SK-N-SH treated with all-trans-retinoic acid at 6 μM for 48 hours (cell line): ENCODE data around the gene SRRT.

Experiments
- ARNTL ChIP-seq: fragments of 450-650 bp; formaldehyde crosslinking; IDR thresholded peaks from 2 replicates; pipeline ENCODE4 v1.5.0; 2020; ENCODE audit warnings: low read depth, mild to moderate bottlenecking, moderate library complexity, borderline replicate concordance
- CREB5 ChIP-seq: fragments of 250-450 bp; sonication (Bioruptor Pico); IDR thresholded peaks from 2 replicates; pipeline ENCODE4 v1.5.1; 2020; ENCODE audit warnings: low read depth, mild to moderate bottlenecking, moderate library complexity
- CSRNP3 ChIP-seq: fragments of 250-450 bp; sonication (Bioruptor Pico); IDR thresholded peaks from 2 replicates; pipeline ENCODE4 v1.5.1; 2021; ENCODE audit warnings: mild to moderate bottlenecking, moderate library complexity
- GLIS3 ChIP-seq: fragments of 250-450 bp; sonication (Bioruptor Pico); IDR thresholded peaks from 2 replicates; pipeline ENCODE4 v1.5.0; 2020; ENCODE audit warnings: mild to moderate bottlenecking, moderate library complexity
- OSR1 ChIP-seq: fragments of 250-450 bp; sonication (Bioruptor Pico); IDR thresholded peaks from 2 replicates; pipeline ENCODE4 v1.8.0; 2022; ENCODE audit warnings: moderate library complexity, mild to moderate bottlenecking, inconsistent platforms
- PATZ1 ChIP-seq: fragments of 250-450 bp; sonication (Bioruptor Pico); IDR thresholded peaks from 2 replicates; pipeline ENCODE4 v1.8.0; 2020; ENCODE audit warnings: mild to moderate bottlenecking, moderate library complexity, borderline replicate concordance
- POU6F1 ChIP-seq: fragments of 250-450 bp; sonication (Bioruptor Pico); IDR thresholded peaks from 2 replicates; pipeline ENCODE4 v1.8.0; 2021; ENCODE audit warnings: low read depth, mild to moderate bottlenecking, moderate library complexity, borderline replicate concordance
- PPARA ChIP-seq: fragments of 250-450 bp; sonication (Bioruptor Pico); IDR thresholded peaks from 2 replicates; pipeline ENCODE4 v1.5.0; 2020; ENCODE audit warnings: mild to moderate bottlenecking, borderline replicate concordance
- RARB ChIP-seq: fragments of 250-450 bp; sonication (Bioruptor Pico); IDR thresholded peaks from 2 replicates; pipeline ENCODE4 v1.8.0; 2021; ENCODE audit warnings: mild to moderate bottlenecking, moderate library complexity
- ZFP3 ChIP-seq: fragments of 250-450 bp; sonication (Bioruptor Pico); IDR thresholded peaks from 2 replicates; pipeline ENCODE4 v1.5.0; 2020; ENCODE audit warnings: mild to moderate bottlenecking, moderate library complexity
- ZNF70 ChIP-seq: fragments of 450-650 bp; formaldehyde crosslinking; IDR thresholded peaks from 2 replicates; pipeline ENCODE4 v1.5.0; 2020; ENCODE audit warnings: mild to moderate bottlenecking, moderate library complexity

GRCh38 chr7:100921039-100921438, 46.1 kb downstream of the SRRT start:
- no peak for TF ChIP-seq ARNTL (CRISPR knock-in tag)
- no peak for TF ChIP-seq RARB (CRISPR knock-in tag)
- TF ChIP-seq CSRNP3 (CRISPR knock-in tag) = no peak
- TF ChIP-seq CREB5 (CRISPR knock-in tag) = no peak
- no peak for TF ChIP-seq ZFP3 (CRISPR knock-in tag)
- no peak for TF ChIP-seq PPARA (CRISPR knock-in tag)
- no peak for TF ChIP-seq PATZ1
- no peak for TF ChIP-seq POU6F1
- TF ChIP-seq ZNF70 = no peak
- no peak for TF ChIP-seq OSR1
- TF ChIP-seq GLIS3 = no peak
